A673 (cell line): ENCODE data around the gene DHRS7. TPM values are rescaled to one million over a fixed set of nuclear protein-coding genes. Genes with fewer than 3 reads are reported as not detected.

Experiments used
- BruUV-seq: library from RNA; stranded (reverse); fragments of 400-500 nt; replicated peaks from 2 replicates; lab custom pipeline; 2021; lab: Mats Ljungman, UMichigan
- CTCF ChIA-PET: fragments of 300-600 bp; sonication (Branson Sonifier 250); formaldehyde crosslinking; loops from one replicate; lab custom pipeline; 2022; ENCODE audit warnings: antibody characterized with exemption; lab: Charles Lee
- POLR2A ChIA-PET: fragments of 300-600 bp; sonication (Branson Sonifier 250); formaldehyde crosslinking; loops from one replicate; lab custom pipeline; 2022; ENCODE audit warnings: antibody characterized with exemption; ENCODE audit not compliant: low non-redundant PET; lab: Charles Lee
- DNase-seq: peaks from one replicate; pipeline ENCODE4 v3.0.0-alpha.2; 2015; ENCODE audit warnings: low spot score
- H3K27ac ChIP-seq: fragments of 200-600 bp; sonication (generic); 2 replicates; pipeline ENCODE4 v1.5.1; 2016; ENCODE audit warnings: mixed run types, low read depth, mild to moderate bottlenecking, mixed read lengths, antibody characterized with exemption, low read length; ENCODE audit not compliant: poor library complexity, severe bottlenecking
- H3K27me3 ChIP-seq: fragments of 200-600 bp; sonication (generic); replicated peaks from 2 replicates; pipeline ENCODE4 v1.6.1; 2017; ENCODE audit warnings: mixed run types, low read depth, mild to moderate bottlenecking, mixed read lengths, antibody characterized with exemption, low read length; ENCODE audit not compliant: insufficient read depth, poor library complexity
- H3K36me3 ChIP-seq: fragments of 200-600 bp; sonication (generic); 2 replicates; pipeline ENCODE4 v1.6.1; 2016; ENCODE audit warnings: mixed run types, mild to moderate bottlenecking, mixed read lengths, antibody characterized with exemption, low read length; ENCODE audit not compliant: insufficient read depth, poor library complexity, severe bottlenecking
- H3K4me1 ChIP-seq: fragments of 200-600 bp; sonication (generic); 2 replicates; pipeline ENCODE4 v1.6.1; 2017; ENCODE audit warnings: mixed run types, mild to moderate bottlenecking, mixed read lengths, antibody characterized with exemption, low read length; ENCODE audit not compliant: insufficient read depth, poor library complexity, severe bottlenecking
- H3K4me3 ChIP-seq: fragments of 200-600 bp; sonication (generic); 2 replicates; pipeline ENCODE4 v1.5.1; 2016; ENCODE audit warnings: low read depth, mixed run types, mild to moderate bottlenecking, mixed read lengths, low read length; ENCODE audit not compliant: poor library complexity, severe bottlenecking
- H3K9me3 ChIP-seq: fragments of 200-600 bp; sonication (generic); 2 replicates; pipeline ENCODE4 v1.6.1; 2016; ENCODE audit warnings: mixed run types, low read depth, mild to moderate bottlenecking, mixed read lengths, antibody characterized with exemption, low read length; ENCODE audit not compliant: poor library complexity, severe bottlenecking
- EZH2 ChIP-seq: fragments of 200-600 bp; sonication (generic); IDR thresholded peaks from 2 replicates; pipeline ENCODE4 v1.6.1; 2017; ENCODE audit warnings: borderline replicate concordance, low read depth, mild to moderate bottlenecking, mixed read lengths, antibody characterized with exemption, low read length; ENCODE audit not compliant: poor library complexity, severe bottlenecking
- intact Hi-C: fragments of 100-400 bp; cut with micrococcal nuclease; formaldehyde crosslinking; loops from one replicate; pipeline ENCODE4 v1.10.0; 2022; ENCODE audit not compliant: unreplicated experiment
- total RNA-seq: library from RNA; stranded (reverse); gene quantifications from 2 replicates; pipeline ENCODE4 v1.2.3, GENCODE V29; 2021
- TF ChIP-seq, protein P1 (sequence below): fragments of 300-800, 200-600 bp; sonication (generic); conservative IDR thresholded peaks from 2 replicates; pipeline ENCODE4 v1.5.1; 2017; ENCODE audit warnings: low read depth, mild to moderate bottlenecking, antibody characterized with exemption, low read length, moderate library complexity, mixed read lengths

The DHRS7 gene
- total RNA-seq, 1 experiment from 2014 or later = 17.9 TPM

GRCh38 chr14:60114881-60115280 lies 50.3 kb downstream of the DHRS7 start:
- ChIA-PET POLR2A (no interaction called here), CTCF (no interaction called here)
- TSS peak; percentile 7 for BruUV-seq
- peaks cover 32% of the 10 kb centered on the region for H3K36me3 ChIP-seq
- TF ChIP-seq, protein P1, sequence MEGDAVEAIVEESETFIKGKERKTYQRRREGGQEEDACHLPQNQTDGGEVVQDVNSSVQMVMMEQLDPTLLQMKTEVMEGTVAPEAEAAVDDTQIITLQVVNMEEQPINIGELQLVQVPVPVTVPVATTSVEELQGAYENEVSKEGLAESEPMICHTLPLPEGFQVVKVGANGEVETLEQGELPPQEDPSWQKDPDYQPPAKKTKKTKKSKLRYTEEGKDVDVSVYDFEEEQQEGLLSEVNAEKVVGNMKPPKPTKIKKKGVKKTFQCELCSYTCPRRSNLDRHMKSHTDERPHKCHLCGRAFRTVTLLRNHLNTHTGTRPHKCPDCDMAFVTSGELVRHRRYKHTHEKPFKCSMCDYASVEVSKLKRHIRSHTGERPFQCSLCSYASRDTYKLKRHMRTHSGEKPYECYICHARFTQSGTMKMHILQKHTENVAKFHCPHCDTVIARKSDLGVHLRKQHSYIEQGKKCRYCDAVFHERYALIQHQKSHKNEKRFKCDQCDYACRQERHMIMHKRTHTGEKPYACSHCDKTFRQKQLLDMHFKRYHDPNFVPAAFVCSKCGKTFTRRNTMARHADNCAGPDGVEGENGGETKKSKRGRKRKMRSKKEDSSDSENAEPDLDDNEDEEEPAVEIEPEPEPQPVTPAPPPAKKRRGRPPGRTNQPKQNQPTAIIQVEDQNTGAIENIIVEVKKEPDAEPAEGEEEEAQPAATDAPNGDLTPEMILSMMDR = no peak
- TF ChIP-seq EZH2 = no peak
- no peak overlapping the region for H3K27ac ChIP-seq
- DNase-seq = no peak
- no peaks in the 10 kb centered on the region for H3K27me3 ChIP-seq
- H3K4me1 ChIP-seq = peaks cover 5% of the 10 kb centered on the region
- no peaks in the 10 kb centered on the region for H3K9me3 ChIP-seq
- intact Hi-C loops = no loop called here
- no peak overlapping the region for H3K4me3 ChIP-seq

- intact Hi-C loops = no loop called here
- no peaks in the 10 kb centered on the region for H3K27me3 ChIP-seq
- H3K27ac ChIP-seq = no peak overlapping the region
- TF ChIP-seq EZH2 = no peak
- TF ChIP-seq, protein P1 = no peak
- ChIA-PET CTCF (no interaction called here), POLR2A (no interaction called here)
- no peaks in the 10 kb centered on the region for H3K9me3 ChIP-seq
- peaks cover 5% of the 10 kb centered on the region for H3K4me1 ChIP-seq
- no peak overlapping the region for H3K4me3 ChIP-seq
- peaks cover 11% of the 10 kb centered on the region for H3K36me3 ChIP-seq
- no TSS peak for BruUV-seq
- no peak for DNase-seq
These were observed 53.5 kb downstream of the DHRS7 start for GRCh38 chr14:60111732-60112131.

- BruUV-seq = no TSS peak
- Histone ChIP-seq H3K9me3 (no peaks in the 10 kb centered on the region), H3K27ac (no peak overlapping the region), H3K4me1 (peaks cover 5% of the 10 kb centered on the region), H3K36me3 (peaks cover 6% of the 10 kb centered on the region), H3K27me3 (no peaks in the 10 kb centered on the region), H3K4me3 (no peak overlapping the region)
- ChIA-PET CTCF (no interaction called here), POLR2A (no interaction called here)
- intact Hi-C loops = no loop called here
- no peak for DNase-seq
- TF ChIP-seq, protein P1 = no peak
- TF ChIP-seq EZH2 = no peak
These were observed 57.7 kb downstream of the DHRS7 start for GRCh38 chr14:60107477-60107876.
